HepG2 (cell line): ENCODE data around the gene ALDH3B2. TPM values are rescaled to one million over a fixed set of nuclear protein-coding genes. Genes with fewer than 3 reads are reported as not detected.

ENCODE experiments used
- BRD4 ChIP-seq: sonication (generic); formaldehyde crosslinking; IDR thresholded peaks from 2 replicates; pipeline ENCODE4 v1.4.0; 2020; ENCODE audit warnings: missing genetic modification reagents
- EHMT2 ChIP-seq: fragments of 200-600 bp; sonication (generic); IDR thresholded peaks from 2 replicates; pipeline ENCODE4 v1.7.0; 2017; ENCODE audit warnings: antibody characterized with exemption, low read depth, low read length, borderline replicate concordance
- FOXA1 ChIP-seq, 2 experiments: fragments of 450-650 bp in 1 of 2; sonication (generic) in 1 of 2; formaldehyde crosslinking in 1 of 2; IDR thresholded peaks; 2 replicates each; pipeline versions ENCODE4 v1.4.0 to v1.6.1; 2016 to 2020; ENCODE audit warnings: missing genetic modification reagents in 1 of 2
- FOXO1 ChIP-seq: sonication (generic); formaldehyde crosslinking; IDR thresholded peaks from 2 replicates; pipeline ENCODE4 v1.4.0; 2020; ENCODE audit warnings: missing genetic modification reagents
- KDM1A ChIP-seq: IDR thresholded peaks from 2 replicates; pipeline ENCODE4 v1.6.1; 2016; ENCODE audit warnings: missing compliant biosample characterization
- PCBP1 ChIP-seq: fragments of 200-400 bp; formaldehyde crosslinking; IDR thresholded peaks from 2 replicates; pipeline ENCODE4 v1.6.1; 2017; ENCODE audit warnings: mild to moderate bottlenecking, low read depth, low read length, borderline replicate concordance
- PHF21A ChIP-seq: sonication (generic); formaldehyde crosslinking; IDR thresholded peaks from 2 replicates; pipeline ENCODE4 v1.5.0; 2020; ENCODE audit warnings: mild to moderate bottlenecking, missing genetic modification reagents
- SNAPC4 ChIP-seq: sonication (generic); formaldehyde crosslinking; IDR thresholded peaks from 2 replicates; pipeline ENCODE4 v1.4.0; 2020; ENCODE audit warnings: mild to moderate bottlenecking, missing genetic modification reagents
- TOPORS ChIP-seq: sonication (generic); formaldehyde crosslinking; IDR thresholded peaks from 2 replicates; pipeline ENCODE4 v1.8.0; 2023; ENCODE audit warnings: mild to moderate bottlenecking, missing genetic modification reagents
- TRIM22 ChIP-seq: fragments of 450-650 bp; IDR thresholded peaks from 2 replicates; pipeline ENCODE4 v1.6.1; 2017
- ZHX1 ChIP-seq: sonication (generic); formaldehyde crosslinking; IDR thresholded peaks from 2 replicates; pipeline ENCODE4 v1.8.1; 2022; ENCODE audit warnings: low read depth, mild to moderate bottlenecking, missing genetic modification reagents
- ZMYM3 ChIP-seq: sonication (generic); formaldehyde crosslinking; IDR thresholded peaks from 2 replicates; pipeline ENCODE4 v1.5.1; 2020; ENCODE audit warnings: mild to moderate bottlenecking, missing genetic modification reagents
- ZNF230 ChIP-seq: sonication (generic); formaldehyde crosslinking; IDR thresholded peaks from 2 replicates; pipeline ENCODE4 v1.4.0; 2020; ENCODE audit warnings: mild to moderate bottlenecking, missing genetic modification reagents
- ZNF292 ChIP-seq: sonication (generic); formaldehyde crosslinking; IDR thresholded peaks from 2 replicates; pipeline ENCODE4 v1.8.1; 2022; ENCODE audit warnings: mild to moderate bottlenecking, low read depth, missing genetic modification reagents, borderline replicate concordance
- ZNF530 ChIP-seq: sonication (generic); formaldehyde crosslinking; IDR thresholded peaks from 2 replicates; pipeline ENCODE4 v1.5.0; 2020; ENCODE audit warnings: low read depth, mild to moderate bottlenecking, missing genetic modification reagents
- ZNF543 ChIP-seq: sonication (generic); formaldehyde crosslinking; IDR thresholded peaks from 2 replicates; pipeline ENCODE4 v1.4.0; 2020; ENCODE audit warnings: mild to moderate bottlenecking, missing genetic modification reagents
- ZNF552 ChIP-seq: sonication (generic); formaldehyde crosslinking; IDR thresholded peaks from 2 replicates; pipeline ENCODE4 v1.9.0; 2022; ENCODE audit warnings: missing genetic modification reagents, mild to moderate bottlenecking, borderline replicate concordance
- ZNF746 ChIP-seq: sonication (generic); formaldehyde crosslinking; IDR thresholded peaks from 2 replicates; pipeline ENCODE4 v1.8.0; 2022; ENCODE audit warnings: mild to moderate bottlenecking, missing genetic modification reagents
- ZNF776 ChIP-seq: sonication (generic); formaldehyde crosslinking; IDR thresholded peaks from 2 replicates; pipeline ENCODE4 v1.4.0; 2020; ENCODE audit warnings: mild to moderate bottlenecking, missing genetic modification reagents
- ZNF839 ChIP-seq: sonication (generic); formaldehyde crosslinking; IDR thresholded peaks from 2 replicates; pipeline ENCODE4 v1.4.0; 2020; ENCODE audit warnings: missing genetic modification reagents, mild to moderate bottlenecking, borderline replicate concordance
- polyA plus RNA-seq, 8 experiments: library from polyadenylated mRNA; depleted of rRNA in 3 of 8; stranded (reverse) in 7 of 8; unstranded in 1 of 8; fragments of >200 nt; fragmentation: Illumina TruSeq in 4 of 8; extraction: Trizol in 4 of 8; gene quantifications; 2 replicates each; pipeline versions ENCODE4 v1.2.1 to v1.2.3, GENCODE V29; 2011 to 2016; ENCODE audit warnings: low read depth in 4 of 8, missing spikeins in 1 of 8, mixed read lengths in 1 of 8; ENCODE audit not compliant: insufficient read depth in 1 of 8
- total RNA-seq, 5 experiments: library from RNA; depleted of rRNA; stranded (reverse); fragments of >200 nt; fragmentation: Illumina TruSeq; extraction: Trizol; gene quantifications; 2 replicates each; pipeline ENCODE4 v1.2.3, GENCODE V29; 2016; ENCODE audit warnings: low read depth in 1 of 5

Gene ALDH3B2
- total and polyA plus RNA-seq, 2 of the 13 experiments (the other 11 are each of a cell fraction or from before 2014, with no cell fraction given): not detected

GRCh38 chr11:67632982-67633755 lies 41.3 kb downstream of the ALDH3B2 start (continued):
- TF ChIP-seq ZHX1 (CRISPR knock-in tag): no peak
- no peak for TF ChIP-seq SNAPC4
- no peak for TF ChIP-seq FOXA1 (IDR thresholded peaks at IDR 0.05)
- TF ChIP-seq FOXA1 (CRISPR knock-in tag; IDR thresholded peaks at IDR 0.05): no peak
- no peak for TF ChIP-seq ZNF746 (CRISPR knock-in tag)
- no peak for TF ChIP-seq PHF21A (CRISPR knock-in tag)
- no peak for TF ChIP-seq ZNF839 (CRISPR knock-in tag)
- TF ChIP-seq TRIM22: no peak
- TF ChIP-seq BRD4 (CRISPR knock-in tag): 0 out of 2 replicates have a peak, but pooled peaks have one; percentile 46
- 0 out of 2 replicates have a peak, but pooled peaks have one; percentile 4 for TF ChIP-seq ZNF230 (CRISPR knock-in tag)
- TF ChIP-seq TOPORS (CRISPR knock-in tag): no peak
- TF ChIP-seq ZNF776: no peak
- TF ChIP-seq FOXO1 (CRISPR knock-in tag): no peak
- TF ChIP-seq PCBP1: 0 out of 2 replicates have a peak, but pooled peaks have one; percentile 41
- TF ChIP-seq ZNF543: no peak
- no peak for TF ChIP-seq ZNF530 (CRISPR knock-in tag)
- peak; percentile 97 for TF ChIP-seq ZMYM3 (CRISPR knock-in tag)
- no peak for TF ChIP-seq EHMT2
- TF ChIP-seq KDM1A: peak; percentile 32; the same call in 1 of the 2 replicates
- TF ChIP-seq ZNF292 (CRISPR knock-in tag): 0 out of 2 replicates have a peak, but pooled peaks have one; percentile 22
- TF ChIP-seq ZNF552 (CRISPR knock-in tag): no peak
